GM19193 (cell line): Measurements from ENCODE around the gene ZNF689.

Experiments
- POLR2A ChIP-seq: IDR thresholded peaks from 4 replicates; pipeline ENCODE4 v1.6.1; 2011; ENCODE audit not compliant: insufficient read depth, insufficient read length; ENCODE audit errors: extremely low read depth

ZNF689 gene

GRCh38 chr16:30582611-30583340 is 27.4 kb downstream of the ZNF689 start:
- TF ChIP-seq POLR2A: no peak

GRCh38 chr16:30581457-30581856 is 28.7 kb downstream of the ZNF689 start:
- no peak for TF ChIP-seq POLR2A

- no peak for TF ChIP-seq POLR2A
Measured at GRCh38 chr16:30574678-30575077, 35.5 kb downstream of the ZNF689 start.

GRCh38 chr16:30571445-30572322 is 38.5 kb downstream of the ZNF689 start, which contains the start of gene ZNF688:
TSS of gene ZNF688 (minus strand) at chr16:30571714. CDS start at chr16:30571629, 85 bp downstream.
- peak; percentile 62 for TF ChIP-seq POLR2A

- TF ChIP-seq POLR2A: no peak
Measured at GRCh38 chr16:30570636-30571444, 39.3 kb downstream of the ZNF689 start.

GRCh38 chr16:30569746-30570635 is 40.2 kb downstream of the ZNF689 start:
- no peak for TF ChIP-seq POLR2A

GRCh38 chr16:30569281-30569680 is 40.9 kb downstream of the ZNF689 start:
- no peak for TF ChIP-seq POLR2A

GRCh38 chr16:30567991-30568638 is 42.1 kb downstream of the ZNF689 start:
- TF ChIP-seq POLR2A: no peak

- no peak for TF ChIP-seq POLR2A
Measured at GRCh38 chr16:30567160-30567990, 42.8 kb downstream of the ZNF689 start.

- no peak for TF ChIP-seq POLR2A
Measured at GRCh38 chr16:30566531-30566930, 43.7 kb downstream of the ZNF689 start.

GRCh38 chr16:30565984-30566383 is 44.2 kb downstream of the ZNF689 start:
- no peak for TF ChIP-seq POLR2A

- TF ChIP-seq POLR2A: no peak
Measured at GRCh38 chr16:30565526-30565925, 44.7 kb downstream of the ZNF689 start.

GRCh38 chr16:30562021-30562420 is 48.2 kb downstream of the ZNF689 start:
- no peak for TF ChIP-seq POLR2A

GRCh38 chr16:30561089-30561816 is 48.9 kb downstream of the ZNF689 start:
- TF ChIP-seq POLR2A: no peak
